Lung (tissue), 12 donors: ENCODE measurements around the gene TBCE. TPM values are rescaled to one million over a fixed set of nuclear protein-coding genes. Genes with fewer than 3 reads are reported as not detected.
"Not testable (repeated sequence)": the region's sequence is repeated elsewhere in the genome, so short reads cannot be mapped to it uniquely, and the experiment has no call there.

Experiments
- ATAC-seq: fragments of 200-7000 bp; cut with Tn5 transposase; one replicate; pipeline ENCODE4 v1.9.1; 2020; ENCODE audit warnings: moderate number of reproducible peaks; ENCODE audit not compliant: insufficient read depth, low FRiP score
- DNase-seq, 3 donors: peaks; one replicate each; pipeline ENCODE4 v3.0.0-alpha.2; 2013 to 2017
- H3K27ac ChIP-seq, 2 donors: one replicate each; pipeline ENCODE4 v1.5.1; 2013; ENCODE audit warnings: mild to moderate bottlenecking in 2 of 2, moderate library complexity in 2 of 2, control low read depth in 1 of 2, inconsistent platforms in 1 of 2, low read depth in 1 of 2, low read length in 1 of 2
- H3K27me3 ChIP-seq, 3 donors: one replicate each; pipeline ENCODE4 v1.5.1; 2013; ENCODE audit warnings: low read length in 2 of 3; ENCODE audit not compliant: control insufficient read depth in 3 of 3, insufficient read depth in 3 of 3
- H3K36me3 ChIP-seq, 4 donors: one replicate each; pipeline ENCODE4 v1.5.1; 2013; ENCODE audit warnings: low read length in 4 of 4, mild to moderate bottlenecking in 1 of 4, moderate library complexity in 1 of 4; ENCODE audit not compliant: control insufficient read depth in 4 of 4, insufficient read depth in 4 of 4
- H3K4me1 ChIP-seq, 5 donors: one replicate each; pipeline ENCODE4 v1.5.1; 2013; ENCODE audit warnings: low read length in 5 of 5, mild to moderate bottlenecking in 2 of 5, moderate library complexity in 1 of 5; ENCODE audit not compliant: control insufficient read depth in 5 of 5, insufficient read depth in 5 of 5
- H3K4me3 ChIP-seq: one replicate; pipeline ENCODE4 v1.5.1; 2013; ENCODE audit warnings: mild to moderate bottlenecking, control low read depth, moderate library complexity
- H3K9ac ChIP-seq, 2 donors: one replicate each; pipeline ENCODE4 v1.5.1; 2013; ENCODE audit warnings: low read length in 2 of 2, control low read depth in 1 of 2; ENCODE audit not compliant: insufficient read depth in 1 of 2
- H3K9me3 ChIP-seq, 4 donors: one replicate each; pipeline ENCODE4 v1.5.1; 2013; ENCODE audit warnings: low read length in 3 of 4, mild to moderate bottlenecking in 1 of 4, moderate library complexity in 1 of 4; ENCODE audit not compliant: control insufficient read depth in 4 of 4, insufficient read depth in 3 of 4
- CTCF ChIP-seq: IDR thresholded peaks from 2 replicates; pipeline ENCODE4 v1.5.1; 2012; ENCODE audit warnings: mild to moderate bottlenecking; ENCODE audit errors: control extremely low read depth, extremely low read depth
- WGBS, 2 donors: extraction: QIAGEN DNeasy Blood & Tissue Kit; methylation state at CpG; one replicate each; pipeline ENCODE4 v1.1.7; 2013; 5-methylcytosine and 5-hydroxymethylcytosine counted together
- polyA plus RNA-seq, 2 donors: library from polyadenylated mRNA; stranded (reverse); fragments of 200-250 nt; gene quantifications; one replicate each; pipeline ENCODE4 v1.2.1, GENCODE V29; 2013
- total RNA-seq, 2 donors: library from RNA; depleted of rRNA in 1 of 2; stranded (reverse); fragments of >200 nt in 1 of 2; gene quantifications; one replicate each; pipeline ENCODE4 v1.2.1, GENCODE V29; 2014 to 2021
- donor health status: control.
- donor health status: control.
- donor health status: Bipolar disorder and iron deficiency.
- donor health status: healthy.
- donor health status: DM: yes; HTN: yes; CAD: no.

TBCE gene
- total and polyA plus RNA-seq, 4 donors = 16.4 to 39.2 (median 28.8) TPM

GRCh38 chr1:235368428-235368827 is 1.2 kb downstream of the TBCE start:
- Histone ChIP-seq H3K9me3 (no peaks in the 10 kb centered on the region), H3K4me3 (no peak overlapping the region), H3K4me1 (peaks cover 0 to 2% (median 0%) of the 10 kb centered on the region in 5 donors), H3K9ac (no peak overlapping the region), H3K36me3 (peaks cover 0 to 3% (median 0%) of the 10 kb centered on the region in 4 donors), H3K27me3 (no peaks in the 10 kb centered on the region), H3K27ac (no peak overlapping the region)
- TF ChIP-seq CTCF = no peak
- 80 to 85% methylated on average over 5 of the region's 5 CpGs for WGBS, 2 donors
- no peak for ATAC-seq
- no peak for DNase-seq

GRCh38 chr1:235369802-235370201 is 2.6 kb downstream of the TBCE start:
- TF ChIP-seq CTCF = no peak
- ATAC-seq = no peak

GRCh38 chr1:235375919-235376605 is 8.8 kb downstream of the TBCE start:
- no peaks in the 10 kb centered on the region for H3K4me1 ChIP-seq
- H3K36me3 ChIP-seq = peaks cover 0 to 6% (median 2%) of the 10 kb centered on the region in 4 donors
- no peak overlapping the region for H3K27ac ChIP-seq
- H3K27me3 ChIP-seq = no peaks in the 10 kb centered on the region
- no peak for ATAC-seq
- H3K4me3 ChIP-seq = no peak overlapping the region
- no peak for DNase-seq
- no peak for TF ChIP-seq CTCF
- H3K9ac ChIP-seq = no peak overlapping the region
- H3K9me3 ChIP-seq = no peaks in the 10 kb centered on the region
- 97 to 98% methylated on average over 6 of the region's 6 CpGs for WGBS, 2 donors

More at GRCh38 chr1:235369802-235370201, 2.6 kb downstream of the TBCE start:
- Histone ChIP-seq H3K36me3 (peaks cover 0 to 3% (median 0%) of the 10 kb centered on the region in 4 donors), H3K27me3 (no peaks in the 10 kb centered on the region), H3K9ac (no peak overlapping the region), H3K4me1 (peaks cover 0 to 2% (median 0%) of the 10 kb centered on the region in 5 donors), H3K27ac (no peak overlapping the region), H3K9me3 (no peaks in the 10 kb centered on the region), H3K4me3 (no peak overlapping the region)
- 93 to 96% methylated on average over 5 of the region's 5 CpGs for WGBS, 2 donors
- DNase-seq = no peak

- 86 to 95% methylated on average over 11 of the region's 11 CpGs for WGBS, 2 donors
- H3K4me3 ChIP-seq, ATAC-seq, H3K9ac ChIP-seq, H3K36me3 ChIP-seq, H3K27me3 ChIP-seq, H3K27ac ChIP-seq, H3K9me3 ChIP-seq, H3K4me1 ChIP-seq, DNase-seq: not testable (repeated sequence)
Measured at GRCh38 chr1:235378134-235378735, 11.0 kb downstream of the TBCE start.

GRCh38 chr1:235381955-235382739 is 14.9 kb downstream of the TBCE start:
- ATAC-seq, H3K27me3 ChIP-seq, H3K4me3 ChIP-seq, H3K9me3 ChIP-seq, H3K9ac ChIP-seq, H3K27ac ChIP-seq, DNase-seq, H3K4me1 ChIP-seq, H3K36me3 ChIP-seq: not testable (repeated sequence)
- WGBS, 2 donors = no CpG with 5 or more reads among the region's 3 CpGs
